ENCODE results near the gene NMT1.
A peak's percentile ranks its signal among the peaks of the same experiment; 100 is the strongest.

Gene NMT1

GRCh38 chr17:45060797-45061605 lies at the start of gene NMT1:
TSS of gene NMT1 (plus strand) at chr17:45061317. CDS start at chr17:45061330, 13 bp downstream.
- FAIRE-seq, result peak; percentile 97

DNA sequence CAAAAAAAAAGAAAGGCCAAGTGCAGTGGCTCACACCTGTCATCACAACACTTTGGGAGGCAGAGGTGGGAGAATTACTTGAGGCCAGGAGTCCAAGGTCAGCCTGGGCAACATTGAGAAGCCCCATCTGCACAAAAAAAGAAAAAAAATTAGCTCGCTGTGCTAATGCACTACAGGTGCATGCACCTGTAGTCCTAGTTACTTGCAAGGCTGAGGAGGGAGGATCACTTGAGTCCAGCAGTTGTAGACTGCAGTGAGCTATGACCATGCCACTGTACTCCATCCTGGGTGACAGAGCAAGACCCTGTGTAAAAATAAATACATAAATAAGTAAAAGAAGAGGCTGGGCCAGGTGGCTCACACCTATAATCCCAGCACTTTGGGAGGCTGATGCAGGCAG lies 49.4 kb upstream of the NMT1 start:
- no peak for FAIRE-seq

GRCh38 chr17:45013021-45013997 lies 47.8 kb upstream of the NMT1 start:
- no peak for FAIRE-seq

DNA sequence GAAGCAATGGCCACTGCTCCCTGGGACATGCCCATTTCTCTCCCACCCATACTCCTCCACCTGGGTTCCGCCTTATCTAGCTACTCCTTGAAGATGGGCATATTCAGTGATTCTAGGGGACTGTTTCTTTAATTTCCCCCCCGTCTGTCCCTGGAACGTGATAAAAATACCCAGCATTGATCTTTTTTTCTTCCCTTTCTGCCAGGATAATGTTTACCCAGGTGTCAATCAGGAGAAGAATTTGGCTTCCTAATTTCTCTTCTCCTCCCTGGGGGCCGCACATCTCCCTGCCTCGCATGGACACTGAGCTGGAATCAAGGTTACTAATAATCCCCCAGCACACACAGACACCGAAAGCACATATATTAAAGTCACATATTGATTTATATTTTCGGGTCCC lies 44.9 kb upstream of the NMT1 start:
- no peak for FAIRE-seq

- FAIRE-seq, result no peak
These were observed 44.3 kb upstream of the NMT1 start for GRCh38 chr17:45016823-45017222.

DNA sequence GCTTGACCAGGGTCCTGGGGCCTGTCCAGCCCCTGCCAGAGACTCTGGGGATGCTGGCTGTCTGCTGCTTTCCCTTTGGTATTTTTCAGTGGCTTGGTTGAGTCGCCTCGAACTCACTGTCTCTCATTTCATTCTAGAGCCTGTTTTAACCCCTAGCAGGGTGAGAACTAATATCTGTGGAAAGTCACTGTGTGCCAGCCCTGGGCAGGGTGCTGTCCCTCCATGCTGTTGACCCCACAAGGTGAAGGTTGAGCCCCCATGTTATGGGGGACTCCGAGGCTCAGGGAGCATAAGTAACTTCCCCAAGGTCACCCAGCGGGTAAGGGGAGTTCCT lies 42.6 kb upstream of the NMT1 start:
- no peak for FAIRE-seq

- no peak for FAIRE-seq
These were observed 42.0 kb upstream of the NMT1 start for GRCh38 chr17:45018848-45019711.

DNA sequence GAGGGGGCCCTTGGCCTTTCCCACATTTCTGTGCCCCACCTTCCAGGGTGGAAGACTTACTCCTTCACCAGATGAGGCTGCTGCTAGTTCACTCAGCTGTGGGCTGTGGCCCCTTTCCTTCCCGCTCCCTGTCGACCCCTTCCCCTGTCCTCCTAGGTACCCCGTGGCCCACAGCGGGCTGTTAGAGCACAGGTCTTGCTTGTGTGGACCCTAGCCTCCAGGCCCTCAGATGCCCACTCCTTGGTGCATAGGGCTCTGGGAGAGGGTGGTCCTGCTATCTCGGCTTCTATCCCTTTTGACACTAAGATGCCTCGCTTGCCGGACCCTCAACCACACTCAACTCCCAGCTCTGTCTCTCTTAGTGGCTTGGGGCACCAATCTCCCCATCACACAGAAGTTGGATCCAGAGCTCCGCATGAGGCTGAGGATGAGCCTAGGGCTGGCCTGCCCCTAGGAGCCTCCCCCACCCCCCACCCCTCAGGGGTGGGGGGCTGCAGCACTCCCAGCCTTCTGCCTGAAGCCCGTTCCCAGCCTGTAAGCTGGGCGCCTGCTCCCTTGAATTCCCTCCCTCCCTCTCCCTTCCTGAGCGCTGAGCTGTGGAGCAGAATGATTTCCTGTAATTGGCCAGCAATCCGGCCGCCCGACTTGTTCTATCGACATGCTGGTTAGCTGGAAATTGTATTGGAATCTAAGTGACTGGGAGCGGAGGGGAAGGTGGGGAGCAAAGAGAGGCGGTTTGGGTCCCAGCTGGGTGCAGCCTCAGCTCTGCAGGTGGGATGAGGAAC lies 40.6 kb upstream of the NMT1 start:
- FAIRE-seq, result no peak

DNA sequence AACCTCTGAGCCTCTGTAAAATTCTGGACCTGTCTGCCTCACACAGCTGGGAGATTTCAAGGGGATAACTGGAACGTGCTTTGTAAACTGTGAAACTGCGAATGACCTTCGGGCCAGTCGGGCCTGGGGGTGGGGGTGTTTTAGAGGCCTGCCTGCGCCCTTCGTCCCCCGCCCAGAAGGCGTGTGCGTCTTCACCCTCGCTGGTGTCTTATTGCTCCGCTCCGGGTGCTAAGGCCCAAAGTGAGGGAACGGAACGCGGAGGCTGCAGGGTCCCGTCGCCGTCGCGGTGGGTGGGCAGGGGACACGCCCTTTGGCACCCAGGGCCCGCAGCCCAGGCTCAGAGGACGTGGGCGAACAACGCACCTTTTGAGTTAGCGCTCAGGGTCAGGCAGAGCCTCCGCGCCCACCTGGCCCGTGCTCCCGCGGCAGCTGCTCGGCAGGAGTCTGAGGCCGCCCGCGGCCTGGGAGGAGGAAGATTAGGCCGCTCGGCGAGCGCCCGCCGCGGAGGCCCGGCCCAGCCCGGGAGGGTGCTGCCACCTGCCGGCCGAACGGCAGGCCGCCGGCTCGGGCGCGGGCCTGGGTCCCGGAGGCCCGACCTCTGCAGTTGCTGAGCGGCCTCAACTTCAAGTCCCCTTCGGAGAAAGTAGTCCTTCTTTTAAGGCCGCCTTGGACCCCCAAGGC lies 39.4 kb upstream of the NMT1 start:
- FAIRE-seq, result no peak

- no peak for FAIRE-seq
These were observed 38.8 kb upstream of the NMT1 start for GRCh38 chr17:45022288-45022648.

- FAIRE-seq, result no peak
These were observed 38.3 kb upstream of the NMT1 start for GRCh38 chr17:45022655-45023339.

- FAIRE-seq, result no peak
These were observed 32.0 kb upstream of the NMT1 start for GRCh38 chr17:45029096-45029495.

DNA sequence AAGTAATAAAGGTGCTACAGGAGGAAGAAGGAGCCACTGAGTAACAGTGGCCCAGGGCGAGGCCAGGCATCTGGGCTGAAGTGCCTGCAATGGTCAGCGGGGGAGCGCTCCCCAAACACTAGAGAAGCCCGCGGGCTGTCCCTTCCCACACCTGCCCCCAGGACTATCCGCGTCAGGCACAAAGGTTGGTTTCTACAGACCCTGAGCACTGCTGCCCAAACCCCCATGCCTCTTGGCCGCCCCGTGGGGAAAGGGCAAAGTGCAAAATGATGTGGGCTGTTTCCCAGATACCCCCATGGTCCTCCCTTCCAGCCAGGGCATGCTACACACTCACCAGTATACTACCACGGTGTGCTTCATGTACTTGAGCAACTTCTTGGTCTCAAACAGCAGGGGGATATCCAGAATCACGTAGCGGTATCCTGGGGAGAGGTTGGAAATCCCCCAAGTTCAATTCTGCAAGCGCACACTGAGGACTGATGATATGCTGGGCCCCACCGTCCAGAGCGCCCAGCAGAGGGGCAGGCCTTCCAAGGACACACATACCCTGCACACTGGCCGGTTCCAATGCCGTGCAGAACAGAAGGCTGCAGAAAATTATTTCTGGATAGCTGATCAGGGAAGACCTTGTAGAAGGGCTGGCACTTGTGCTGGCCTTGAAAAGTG lies 31.2 kb upstream of the NMT1 start:
- no peak for FAIRE-seq

GRCh38 chr17:45030733-45031132 lies 30.4 kb upstream of the NMT1 start:
- FAIRE-seq, result no peak

DNA sequence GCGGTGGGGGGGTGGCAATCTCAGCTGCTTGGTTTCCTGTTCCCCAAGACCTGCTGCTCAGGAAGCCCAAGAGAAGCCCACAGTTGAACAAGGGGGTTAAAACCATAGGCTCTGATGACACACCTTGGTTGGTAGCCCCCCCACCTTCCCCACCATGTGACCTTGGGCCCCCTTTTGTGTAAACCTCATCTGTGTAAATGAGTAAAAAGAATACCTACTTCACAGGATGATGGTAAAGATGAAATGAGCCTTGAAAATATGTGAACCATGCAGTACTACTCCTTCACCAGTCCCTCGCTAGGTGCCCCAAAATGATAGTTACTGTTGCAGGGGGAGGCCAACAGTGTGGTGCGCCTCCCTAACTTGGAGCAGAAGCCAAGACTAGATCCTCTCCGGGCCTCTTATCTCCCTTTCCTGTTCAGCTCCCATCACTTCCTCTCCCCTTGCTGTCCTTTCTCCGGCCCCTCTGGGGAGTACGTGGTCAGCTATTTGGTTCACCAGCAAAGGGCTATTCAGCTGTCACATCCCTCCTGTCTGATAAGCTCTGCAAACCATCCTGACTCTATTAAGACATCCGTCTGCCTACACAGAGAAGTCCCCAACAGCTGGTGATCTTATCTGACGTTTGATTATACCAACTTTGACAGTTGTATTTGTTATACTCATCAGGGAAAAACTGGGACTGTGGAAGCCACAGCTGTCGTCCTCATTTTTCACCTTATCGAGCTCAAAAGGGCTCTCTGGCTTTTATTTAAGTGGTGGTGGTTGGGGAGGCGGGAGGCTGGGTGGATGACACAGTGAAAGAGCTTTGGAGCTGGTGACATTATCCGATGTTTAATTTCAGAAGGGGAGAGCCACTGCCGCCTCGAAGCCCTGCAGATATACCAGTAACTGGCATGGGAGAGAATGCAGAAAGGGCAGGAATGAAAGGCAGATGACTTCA lies 29.6 kb upstream of the NMT1 start:
- no peak for FAIRE-seq

DNA sequence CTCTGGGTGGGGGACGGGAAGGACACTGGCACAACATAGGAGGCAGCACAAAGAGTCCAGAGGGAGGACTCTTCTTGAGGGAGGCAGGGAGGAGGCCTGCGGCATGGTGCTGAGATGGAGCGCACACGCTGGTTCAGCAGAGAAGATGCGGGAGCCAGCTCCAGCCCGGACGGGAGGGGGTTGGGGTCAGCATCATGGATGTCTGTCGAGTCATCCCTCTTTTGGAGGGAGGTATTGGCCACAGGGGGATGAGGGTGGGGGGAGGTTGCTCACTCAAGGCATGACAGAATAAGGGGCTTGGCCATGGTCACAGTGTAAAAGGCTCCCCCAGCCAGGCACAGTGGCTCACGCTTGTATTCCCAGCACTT lies 29.0 kb upstream of the NMT1 start:
- no peak for FAIRE-seq

DNA sequence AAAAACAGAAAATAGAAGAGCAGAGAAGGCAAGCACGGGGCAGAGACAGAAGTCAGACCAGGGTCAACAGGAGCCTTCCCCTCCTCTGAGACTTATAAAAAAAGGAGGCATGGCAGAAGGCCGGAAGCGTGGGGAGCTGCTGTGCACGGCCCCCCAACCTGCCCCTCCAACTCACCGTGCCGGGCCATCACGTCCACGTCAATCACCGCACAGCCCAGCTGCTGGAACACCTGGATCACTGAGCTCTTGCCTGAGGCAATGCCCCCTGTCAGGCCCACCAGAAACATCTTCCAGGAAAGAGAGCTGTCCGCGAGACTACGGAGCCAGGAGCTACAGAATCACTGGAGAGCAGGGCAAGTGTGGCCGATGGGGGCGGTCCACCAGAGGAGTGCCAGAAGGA lies 26.5 kb upstream of the NMT1 start:
- no peak for FAIRE-seq

DNA sequence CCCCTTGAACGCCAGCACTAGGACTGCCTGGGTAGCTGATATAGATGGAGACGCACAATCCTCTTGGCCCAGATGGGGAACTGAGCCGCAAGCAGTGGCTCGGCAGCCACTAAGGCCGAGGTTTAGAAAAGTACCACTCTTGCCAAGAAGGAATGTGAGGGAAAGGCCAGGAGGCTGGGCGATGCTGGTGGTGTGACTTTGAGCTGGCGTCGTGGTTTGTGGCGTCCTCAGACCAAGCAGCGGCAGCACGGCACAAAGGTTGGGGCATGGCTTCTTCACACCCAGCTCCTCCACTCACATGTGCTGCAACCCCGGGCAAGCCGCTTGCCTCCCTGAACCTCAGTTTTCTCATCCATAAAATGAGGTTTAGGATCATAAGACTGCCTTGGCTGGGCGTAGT lies 25.3 kb upstream of the NMT1 start:
- FAIRE-seq, result no peak

- FAIRE-seq, result no peak
These were observed 24.4 kb upstream of the NMT1 start for GRCh38 chr17:45036691-45037090.
